ENCODE results near the gene PTX4.
A peak's percentile ranks its signal among the peaks of the same experiment; 100 is the strongest.

The PTX4 gene

DNA sequence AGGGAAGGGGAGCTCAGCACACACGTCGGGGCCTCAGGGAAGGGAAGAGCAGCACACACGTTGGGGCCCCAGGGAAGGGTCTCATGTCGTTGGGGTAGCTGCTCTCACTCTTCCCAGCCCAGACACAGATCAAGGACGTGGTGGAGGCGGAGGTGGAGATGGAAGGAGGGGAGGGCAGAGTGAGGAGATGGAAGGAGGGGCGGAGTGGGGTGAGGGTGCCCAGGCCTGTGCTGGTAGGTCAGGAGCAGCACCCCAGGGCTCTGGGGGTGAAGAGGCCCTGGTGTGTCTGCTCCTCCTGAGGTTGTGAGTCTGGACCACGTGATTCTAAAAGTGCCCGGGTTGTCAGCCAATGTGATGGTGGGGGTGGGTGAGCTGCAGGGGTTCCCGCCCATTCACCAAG, 28.8 kb downstream of the PTX4 start:
- DNase-seq (ENCODE audit: low read depth) = no peak

DNA sequence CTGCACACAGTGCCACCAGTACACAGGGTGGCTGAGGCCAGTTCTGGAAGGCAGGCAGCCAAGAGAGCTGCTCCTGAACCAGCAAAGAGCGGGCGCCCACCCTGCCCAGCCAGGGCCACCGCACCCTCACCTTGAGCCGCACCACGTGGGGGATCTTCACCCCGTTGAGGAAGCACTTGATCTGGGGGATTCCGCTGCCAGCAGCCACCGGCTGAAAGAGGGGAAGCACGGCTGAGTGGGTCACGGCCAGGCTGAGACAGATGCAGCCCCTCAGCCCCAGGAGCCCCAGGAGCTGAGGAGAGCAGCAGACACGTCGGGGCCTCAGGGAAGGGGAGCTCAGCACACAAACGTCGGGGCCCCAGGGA, 29.8 kb downstream of the PTX4 start:
- no peak for DNase-seq (ENCODE audit: low read depth)

DNA sequence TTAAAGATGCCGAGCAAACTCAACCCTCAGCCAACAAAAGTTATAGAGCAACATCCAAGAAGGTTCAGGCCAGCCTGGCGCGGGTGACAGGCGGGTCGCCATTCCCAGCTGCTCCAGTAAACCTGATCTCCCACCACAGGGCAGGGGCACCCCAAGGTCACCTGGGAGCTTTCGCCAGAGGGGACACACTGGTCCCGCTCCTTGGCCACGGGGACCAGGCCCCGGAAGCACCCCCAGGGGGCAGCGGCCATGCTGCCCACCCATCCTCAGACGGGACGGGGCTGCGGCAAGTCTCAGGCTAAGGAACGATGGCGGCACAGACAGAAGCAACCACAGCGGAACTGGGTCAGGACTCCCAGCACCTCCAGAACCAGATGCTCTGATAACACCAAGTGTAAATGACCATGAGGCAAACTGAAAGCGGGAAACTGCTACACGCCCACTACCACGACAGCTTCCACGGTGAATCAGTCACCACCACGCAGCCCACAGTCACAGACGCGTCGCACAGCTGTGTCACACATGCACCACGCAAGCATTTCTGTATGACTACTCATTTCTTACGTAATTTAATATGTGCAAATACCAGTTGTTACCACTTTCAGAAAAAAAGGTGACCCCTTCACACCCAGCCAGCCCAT, 30.3 kb downstream of the PTX4 start:
- DNase-seq (ENCODE audit: low read depth) = peak; percentile 27

DNA sequence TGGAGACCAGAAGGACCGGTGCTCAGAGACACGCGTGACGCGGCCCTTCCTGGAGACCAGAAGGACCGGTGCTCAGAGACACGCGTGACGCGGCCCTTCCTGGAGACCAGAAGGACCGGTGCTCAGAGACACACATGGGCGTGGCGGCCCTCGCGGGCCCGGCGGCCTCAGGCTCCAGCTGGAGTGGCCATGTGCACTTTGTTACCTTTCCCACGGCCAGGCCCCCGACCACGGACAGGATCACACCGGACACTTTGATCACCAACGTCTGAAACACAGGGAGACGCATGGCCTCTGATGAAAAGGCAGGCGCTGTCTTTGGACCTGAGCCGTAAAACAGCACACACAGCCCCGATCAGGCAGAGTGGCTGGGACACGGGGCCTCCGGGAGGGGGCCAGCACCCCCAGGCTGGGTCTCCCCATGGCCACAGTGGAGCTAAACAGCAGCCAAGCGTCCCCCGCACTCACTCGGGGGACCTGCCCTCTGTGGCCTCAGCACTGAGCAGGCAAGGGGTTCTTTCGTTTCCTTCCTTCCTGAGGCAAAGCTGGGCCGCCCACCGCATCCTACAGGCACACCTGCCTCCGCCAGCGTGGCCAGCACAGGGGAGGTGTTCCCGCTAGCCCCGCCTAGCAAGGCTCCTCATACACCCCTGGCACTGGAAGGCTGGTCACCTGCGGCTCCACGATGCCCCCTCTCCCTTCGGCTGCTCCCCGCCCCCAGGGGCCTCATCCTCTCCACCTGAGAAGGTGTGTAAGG, 31.1 kb downstream of the PTX4 start:
- no peak for DNase-seq (ENCODE audit: low read depth)

DNA sequence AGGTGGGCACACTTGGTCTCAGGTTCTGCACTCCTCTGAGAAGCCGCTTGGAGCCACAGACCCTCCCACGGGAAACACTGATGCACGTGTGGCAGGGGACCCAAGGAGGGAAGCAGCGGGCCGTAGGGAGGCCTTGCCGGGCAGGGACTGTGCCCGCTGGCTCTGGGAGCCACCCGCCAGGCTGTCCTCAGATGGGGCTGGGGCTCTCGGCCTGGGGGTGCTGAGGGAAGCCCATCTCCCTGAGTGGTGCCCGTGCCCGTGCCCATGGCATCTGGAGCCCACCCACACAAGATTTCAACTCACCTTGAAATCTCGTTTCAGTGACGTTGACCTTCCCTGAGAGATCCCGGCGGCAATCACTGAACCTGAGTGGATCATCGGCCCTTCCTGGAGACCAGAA, 31.8 kb downstream of the PTX4 start:
- no peak for DNase-seq (ENCODE audit: low read depth)

DNA sequence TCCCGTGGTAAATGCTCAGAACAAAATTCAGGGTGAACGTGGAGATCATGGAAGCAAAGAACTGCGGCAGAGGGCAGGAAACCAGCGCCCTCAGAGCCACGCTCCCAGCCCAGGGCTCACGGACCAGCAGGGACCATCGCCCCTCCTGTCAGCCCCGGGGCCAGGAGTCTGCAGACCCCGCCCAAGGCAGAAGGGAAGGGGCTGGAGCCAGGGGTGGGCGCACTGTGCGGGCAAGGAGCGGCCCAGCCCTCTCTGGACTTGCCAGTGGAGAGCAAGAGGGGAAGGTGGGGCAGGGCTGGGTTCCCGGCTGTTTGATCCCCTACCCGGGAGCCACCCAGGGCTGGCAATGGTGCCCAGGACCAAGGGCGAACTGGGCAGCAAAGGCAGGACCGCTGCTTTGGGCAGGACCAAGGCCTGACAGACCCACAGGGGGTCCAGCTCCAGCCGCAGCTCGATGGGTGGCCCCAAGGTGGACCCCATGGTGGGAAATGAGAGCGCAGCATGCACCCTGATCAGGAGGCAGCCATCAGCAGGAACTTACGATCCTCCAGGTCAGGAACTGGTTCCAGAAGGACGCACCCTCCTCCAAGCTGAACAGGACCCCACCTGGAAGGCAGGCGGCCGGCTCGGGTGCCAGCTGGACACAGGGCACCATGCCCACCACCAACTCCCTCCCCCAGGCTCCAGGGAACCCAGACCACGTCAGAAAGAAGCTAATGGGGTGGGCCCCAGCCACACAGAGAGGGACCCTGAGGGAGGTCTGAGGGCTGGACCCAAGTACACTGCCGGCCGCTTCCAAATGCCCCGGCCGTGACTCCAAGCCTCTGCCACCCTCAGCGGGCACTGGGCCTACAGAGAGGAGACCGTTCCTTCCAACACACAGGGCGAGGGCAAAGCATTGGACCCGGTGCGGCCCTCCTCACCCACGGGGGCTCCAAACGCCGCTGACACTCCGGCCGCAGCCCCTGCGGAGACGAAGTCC, 33.3 kb downstream of the PTX4 start:
- no peak for DNase-seq (ENCODE audit: low read depth)

DNA sequence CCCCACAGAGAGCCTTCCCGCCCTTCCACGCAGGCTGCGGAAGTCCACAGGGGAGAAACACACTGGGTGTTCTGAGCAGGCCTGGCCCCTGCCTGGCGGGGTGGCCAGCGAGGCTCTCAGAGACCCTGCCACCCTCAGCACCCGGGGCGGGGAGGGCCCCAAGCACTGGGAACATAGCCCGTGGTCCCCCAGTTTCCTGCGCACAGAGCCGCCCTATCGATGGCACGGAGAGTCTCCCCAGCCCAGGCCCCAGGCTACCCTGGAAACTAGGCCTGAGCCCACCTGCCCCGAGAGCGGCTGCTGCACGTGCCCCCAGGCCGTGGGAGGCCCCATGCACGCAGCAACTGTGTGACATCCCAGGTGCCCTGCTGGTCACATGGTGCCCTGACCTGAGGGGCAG, 34.2 kb downstream of the PTX4 start:
- no peak for DNase-seq (ENCODE audit: low read depth)

DNA sequence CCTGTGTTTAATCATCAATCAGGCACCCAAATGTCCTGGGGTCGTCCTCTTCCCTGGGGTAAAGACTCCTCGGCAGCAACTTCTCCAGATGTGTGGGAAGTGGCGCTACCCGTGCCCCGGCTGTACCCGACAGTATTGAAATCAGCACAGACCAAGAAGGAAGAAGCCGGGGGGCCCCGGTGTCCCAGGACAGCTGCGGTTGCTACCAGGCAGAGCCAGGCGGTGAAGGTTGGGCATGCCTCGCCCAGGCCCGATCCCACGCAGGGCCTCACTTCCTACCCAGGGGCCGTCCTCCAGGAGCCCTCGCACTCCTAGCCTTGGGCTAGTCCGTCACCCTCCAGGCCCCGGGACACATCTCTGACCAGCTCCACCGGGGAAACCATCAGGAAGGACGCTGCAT, 35.4 kb downstream of the PTX4 start:
- no peak for DNase-seq (ENCODE audit: low read depth)

DNA sequence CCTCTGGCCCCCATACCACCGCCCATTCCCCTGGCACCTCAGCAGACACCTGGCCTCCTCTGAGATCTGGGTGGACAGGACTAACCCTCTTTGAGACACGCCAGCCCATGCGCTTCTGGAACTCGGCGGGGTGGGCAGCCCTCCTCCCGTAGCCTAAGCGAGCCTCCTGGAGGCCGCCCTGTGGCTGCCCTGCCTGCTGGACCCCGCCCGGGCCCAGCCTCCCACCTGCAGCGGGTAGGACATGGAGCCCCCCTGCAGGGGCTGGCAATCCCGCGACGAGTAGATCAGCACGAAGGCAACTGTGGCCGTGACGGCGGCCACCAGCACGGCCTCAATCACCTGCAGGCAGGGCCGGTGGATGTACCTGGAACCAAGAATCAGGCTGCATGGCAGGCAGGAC, 36.2 kb downstream of the PTX4 start:
- no peak for DNase-seq (ENCODE audit: low read depth)

DNA sequence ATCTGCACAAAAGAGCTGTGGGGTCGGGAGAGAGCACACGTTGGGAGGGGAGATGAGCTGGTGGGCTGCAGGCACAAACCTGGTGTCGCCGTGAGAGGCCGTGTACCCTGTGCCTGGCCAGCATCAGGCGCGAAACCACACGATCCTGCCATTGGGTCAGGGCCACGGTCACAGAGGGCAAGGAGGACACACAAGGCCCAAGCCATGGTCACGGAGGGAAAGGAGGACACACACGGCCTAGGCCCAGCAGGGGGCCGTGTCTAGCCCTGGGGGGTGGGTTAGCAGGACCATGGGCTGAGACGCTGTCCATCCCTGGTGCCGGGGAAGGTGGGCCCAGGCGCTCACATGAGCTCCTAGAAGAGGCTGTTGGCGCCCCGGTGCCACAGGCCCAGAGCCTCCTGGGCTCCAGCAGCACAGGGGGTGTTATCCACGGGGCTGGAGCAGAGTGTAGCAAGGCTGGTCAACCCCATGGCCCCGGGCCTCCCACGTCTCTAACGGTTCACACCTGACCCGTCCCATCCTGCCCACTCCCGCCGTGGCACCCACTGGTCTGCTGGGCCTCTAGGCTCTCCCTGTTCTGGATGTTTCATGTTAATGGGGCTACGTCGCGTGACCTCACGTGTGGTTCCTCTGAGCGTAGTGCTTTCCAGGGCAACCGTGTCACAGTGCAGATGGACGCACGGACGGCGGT, 36.9 kb downstream of the PTX4 start:
- no peak for DNase-seq (ENCODE audit: low read depth)

DNA sequence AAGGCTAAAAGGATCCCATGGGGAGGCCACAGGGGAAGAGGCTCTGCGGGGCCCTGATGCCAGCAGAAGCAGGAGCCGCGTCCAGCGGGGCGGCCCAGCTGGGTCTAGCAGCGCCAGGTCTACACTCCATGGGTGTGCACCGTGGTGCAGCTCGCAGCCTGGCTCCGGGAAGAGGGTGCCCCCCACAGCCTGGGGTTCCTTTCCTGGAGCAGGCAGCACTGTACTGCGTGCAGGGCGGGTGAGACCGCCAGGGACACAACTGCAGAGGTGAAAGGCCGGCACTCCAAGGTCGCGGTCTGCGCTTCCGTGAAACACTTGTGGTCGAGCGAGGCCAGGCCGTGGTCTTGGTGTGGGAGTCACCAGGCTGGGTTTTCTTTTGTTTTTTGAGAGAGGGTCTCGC, 37.9 kb downstream of the PTX4 start:
- no peak for DNase-seq (ENCODE audit: low read depth)

DNA sequence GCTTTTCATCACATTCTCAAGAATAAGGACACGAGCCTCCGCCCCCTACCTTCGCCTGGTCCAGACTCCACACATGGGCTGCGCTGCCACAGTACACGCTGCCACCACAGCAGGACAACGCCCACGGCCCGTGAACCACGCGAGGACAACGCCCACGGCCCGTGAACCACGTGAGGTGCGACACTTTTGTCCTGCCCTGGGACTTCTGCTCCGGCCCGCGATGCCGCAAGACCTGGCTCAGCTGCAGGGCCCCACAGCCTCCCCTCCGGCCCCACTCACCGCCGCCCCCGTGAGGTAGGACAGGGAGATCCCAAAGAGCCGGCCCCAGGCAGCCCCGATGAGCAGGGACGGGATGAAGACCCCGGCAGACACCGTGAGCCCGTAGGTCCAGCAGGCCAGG, 38.5 kb downstream of the PTX4 start:
- DNase-seq (ENCODE audit: low read depth) = no peak

DNA sequence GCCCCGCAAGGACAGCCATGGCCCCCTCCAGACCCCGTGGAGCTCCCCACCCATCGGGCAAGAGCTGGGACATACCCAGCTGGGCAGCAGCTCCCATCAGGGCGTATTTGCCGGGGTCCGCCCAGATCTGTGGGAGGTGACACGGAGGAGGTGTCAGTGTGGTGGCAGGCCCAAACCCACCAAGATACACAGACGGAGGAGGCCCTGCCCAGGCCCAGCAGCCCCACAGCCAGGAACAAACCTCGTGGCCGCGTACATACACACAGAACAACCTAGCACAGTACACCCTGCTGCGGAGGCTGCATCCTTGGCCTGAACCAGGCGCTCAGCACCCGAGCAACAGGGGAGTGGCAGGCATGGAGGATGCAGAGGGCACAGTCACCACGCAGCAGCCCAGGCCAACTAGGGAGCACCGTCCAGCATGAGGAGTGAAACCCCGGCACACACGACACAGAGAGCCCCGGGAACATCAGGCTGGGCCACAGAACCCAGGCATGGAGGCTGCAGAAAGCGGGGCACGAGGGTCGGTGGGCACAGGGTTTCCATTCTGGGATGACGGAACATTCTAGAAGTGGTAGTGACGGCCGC, 39.4 kb downstream of the PTX4 start:
- no peak for DNase-seq (ENCODE audit: low read depth)

DNA sequence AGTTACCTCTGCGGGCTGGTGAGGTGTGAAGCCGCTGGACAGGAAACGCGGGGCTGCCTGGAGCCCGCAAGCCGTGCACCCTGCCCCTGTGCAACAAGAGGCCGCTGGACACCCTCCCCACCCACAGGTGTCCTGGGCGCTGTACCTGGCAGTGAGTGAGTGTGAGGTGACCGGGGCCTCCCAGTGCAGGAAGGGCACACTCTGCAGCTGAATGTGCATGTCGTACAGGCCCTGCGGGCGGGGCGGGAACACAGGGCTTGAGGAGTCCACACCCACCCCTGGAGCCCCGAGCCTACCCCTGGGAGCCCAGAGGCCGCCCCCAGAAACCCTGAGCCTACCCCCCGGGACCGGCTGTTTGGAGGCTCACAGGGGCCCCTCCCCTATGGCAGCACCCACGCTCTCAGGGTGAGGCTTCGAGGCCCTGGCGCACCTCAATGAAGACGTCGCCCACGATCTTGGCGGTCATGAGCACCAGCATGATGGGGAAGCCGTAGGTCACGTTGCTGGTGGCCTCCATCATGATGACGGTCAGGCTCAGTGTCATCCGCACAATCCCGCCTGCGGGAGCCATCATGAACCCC, 40.1 kb downstream of the PTX4 start:
- no peak for DNase-seq (ENCODE audit: low read depth)

DNA sequence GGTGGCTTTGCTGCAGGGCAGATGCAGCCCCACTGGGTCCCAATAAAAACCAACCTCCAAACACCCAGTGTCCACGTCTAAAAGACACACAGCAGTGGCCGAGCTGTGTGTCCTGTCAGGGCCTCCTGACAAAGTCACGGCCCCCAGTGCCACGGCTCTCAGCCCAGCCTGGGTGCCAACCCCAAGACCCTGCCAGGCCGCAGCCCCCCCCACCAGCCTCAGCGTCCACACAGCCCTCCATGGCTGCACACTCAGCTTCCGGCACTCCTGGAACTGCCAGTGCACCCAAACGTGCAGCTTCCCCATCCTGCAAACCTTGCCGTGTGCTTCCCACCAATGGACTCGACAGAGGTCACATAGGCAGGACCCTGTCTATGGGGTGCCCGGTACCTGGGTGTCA, 40.8 kb downstream of the PTX4 start:
- DNase-seq (ENCODE audit: low read depth) = no peak

DNA sequence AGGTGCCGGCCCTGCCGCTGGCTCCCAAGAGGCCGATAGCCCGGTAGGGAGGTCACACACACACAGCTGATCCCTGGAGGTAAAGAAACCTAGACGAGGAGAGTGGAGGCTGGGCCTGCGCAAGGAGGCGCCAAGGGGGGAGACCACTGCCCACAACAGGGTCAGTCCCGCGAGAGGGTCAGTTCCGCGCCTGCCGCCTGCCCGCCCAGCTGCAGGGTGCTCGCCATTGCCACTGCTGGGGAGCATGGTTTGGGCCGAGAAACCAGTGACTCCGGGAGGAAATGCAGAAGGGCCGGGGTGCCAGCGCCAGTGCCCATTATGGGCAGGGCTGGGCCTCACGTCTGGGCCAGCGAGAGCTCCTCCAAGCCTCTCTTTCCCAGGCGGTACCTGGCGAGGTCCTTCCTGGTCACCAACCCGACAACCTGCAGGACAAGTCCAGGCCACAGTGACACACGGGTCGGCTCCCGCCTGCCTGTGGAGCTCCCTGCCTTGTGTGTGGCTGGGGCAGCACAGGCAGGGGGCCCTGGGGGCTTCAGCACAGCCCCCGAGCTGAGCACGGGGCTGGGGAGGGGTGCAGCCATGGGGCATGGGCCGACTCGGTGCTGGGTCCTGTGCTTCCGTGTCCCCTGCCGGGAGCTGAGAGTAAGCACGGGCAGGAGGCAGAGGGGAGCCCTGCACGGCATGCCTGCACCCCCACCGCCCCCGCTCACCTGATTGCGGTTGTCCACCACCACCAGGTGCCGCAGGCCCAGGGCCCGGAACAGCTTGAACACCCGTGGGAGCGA, 42.3 kb downstream of the PTX4 start:
- no peak for DNase-seq (ENCODE audit: low read depth)

DNA sequence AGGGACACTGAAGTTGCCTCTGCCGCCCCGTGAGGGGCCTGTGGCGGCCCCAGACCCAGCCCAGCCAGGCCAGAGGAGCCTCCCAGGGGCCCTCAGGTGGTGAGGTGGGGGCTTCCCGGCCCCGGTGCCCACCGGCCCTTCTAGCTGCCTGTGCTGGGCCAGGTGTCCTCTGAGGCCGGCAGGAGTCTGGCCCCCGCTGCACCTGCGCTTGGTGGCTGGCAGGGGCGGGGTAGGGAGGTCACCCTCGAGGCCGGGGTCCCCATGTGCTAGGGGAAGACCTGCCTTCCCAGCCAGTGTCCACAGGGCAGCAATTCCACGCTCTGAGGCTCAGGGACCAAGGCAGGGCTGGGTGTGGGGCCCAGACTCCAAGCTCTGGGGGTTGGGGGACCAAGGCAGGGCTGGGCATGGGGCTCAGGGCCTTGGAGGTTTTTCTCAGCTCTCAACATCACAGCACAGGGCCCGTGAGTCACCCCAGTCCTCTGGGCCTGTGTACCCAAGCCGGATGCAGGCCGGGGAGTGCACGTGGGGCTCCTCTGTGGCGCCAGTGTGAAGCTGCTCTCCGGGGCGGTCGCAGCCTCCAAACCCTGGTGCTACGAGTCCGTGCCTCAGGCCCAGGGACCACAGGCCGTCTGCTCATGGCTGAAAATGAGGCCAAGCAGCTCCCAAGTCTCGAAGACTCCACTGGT, 43.1 kb downstream of the PTX4 start:
- no peak for DNase-seq (ENCODE audit: low read depth)

DNA sequence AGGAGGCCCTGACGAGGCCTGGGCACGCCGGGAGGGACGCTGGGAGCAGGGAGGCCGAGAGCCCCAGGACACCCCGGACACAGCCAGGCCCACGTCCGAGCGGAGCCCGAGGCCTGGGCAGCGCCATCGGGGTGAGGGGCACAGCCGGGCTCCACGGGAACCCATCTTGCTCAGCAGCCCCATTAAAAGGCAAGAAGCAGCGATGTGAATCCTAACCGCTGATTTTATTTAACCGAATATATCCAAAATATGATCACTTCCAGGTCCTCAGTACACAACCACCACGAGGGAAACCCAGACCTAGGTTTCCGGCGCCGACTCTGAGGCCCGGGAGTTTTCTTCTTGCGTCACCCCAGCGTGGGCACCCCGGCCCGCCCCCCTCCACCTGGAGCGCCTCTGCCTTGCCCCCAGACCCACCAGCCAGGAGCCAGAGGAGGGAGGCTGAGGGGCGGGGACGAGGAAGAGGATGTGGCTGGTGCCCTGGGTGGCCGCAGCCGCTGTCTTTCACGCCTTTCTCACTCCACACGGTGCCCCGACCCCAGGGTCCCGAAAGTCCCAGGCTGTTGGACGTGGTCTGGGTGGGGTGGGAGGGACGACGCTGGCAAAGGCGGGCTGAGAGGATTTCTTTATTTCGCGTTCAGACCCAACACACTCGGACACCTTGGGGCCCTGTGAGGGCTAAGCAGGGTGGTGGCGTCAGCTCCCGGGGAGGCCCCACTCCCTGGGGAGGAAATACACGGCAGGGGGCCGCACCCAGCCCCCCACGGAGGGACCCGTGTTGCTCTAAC, 43.8 kb downstream of the PTX4 start:
- no peak for DNase-seq (ENCODE audit: low read depth)

DNA sequence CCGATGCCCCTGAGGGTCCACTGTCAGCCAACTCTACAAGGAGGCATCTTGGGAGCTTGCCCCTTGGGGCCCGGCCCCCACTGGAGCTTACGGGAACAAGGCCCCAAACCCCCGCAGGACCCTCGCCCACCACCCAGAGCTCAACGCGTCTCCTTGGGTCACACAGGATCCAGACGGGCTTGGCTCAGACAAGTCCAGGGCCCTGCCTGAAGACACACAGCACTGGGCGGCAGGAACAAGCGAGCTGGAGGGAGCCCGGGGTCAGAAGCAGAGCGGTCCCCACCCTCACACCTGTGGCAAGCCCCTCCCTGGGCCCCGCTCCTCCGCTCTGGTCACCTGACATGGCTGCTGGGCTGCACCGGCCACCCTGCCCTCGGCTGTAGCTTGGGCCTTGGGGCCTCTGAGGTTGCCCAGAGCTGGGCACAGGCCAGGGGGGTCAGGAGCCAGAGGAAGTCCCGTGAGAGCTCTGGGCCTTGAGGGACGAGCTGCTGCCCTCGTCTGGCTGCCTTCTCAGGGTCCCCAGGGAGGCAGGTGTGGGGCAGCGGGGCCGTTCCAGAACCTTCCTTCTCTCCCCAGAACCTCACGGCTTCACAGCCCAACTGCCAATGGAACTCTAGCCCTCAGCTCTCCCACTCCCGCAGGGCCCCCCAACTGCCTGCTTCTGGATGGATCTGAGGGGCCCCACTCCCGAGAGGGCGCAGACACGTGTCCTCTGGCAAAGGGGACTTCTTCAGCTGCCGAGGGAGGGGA, 44.6 kb downstream of the PTX4 start, which contains the start of gene CCDC154:
TSS of gene CCDC154 (minus strand) at position 577 of the 750 bp plus-strand sequence. CDS start at position 343, 234 bp downstream.
- no peak for DNase-seq (ENCODE audit: low read depth)
